HepG2 (cell line): ENCODE results near the gene ATP10D. TPM values are rescaled to one million over a fixed set of nuclear protein-coding genes. Genes with fewer than 3 reads are reported as not detected.

ENCODE experiments used
- ATAC-seq: fragments of 200-7000 bp; cut with Tn5 transposase; 3 replicates; pipeline ENCODE4 v1.9.1; 2020; ENCODE audit warnings: mild to moderate bottlenecking, moderate library complexity
- BruUV-seq: library from RNA; stranded (reverse); fragments of 400-500 nt; replicated peaks from 2 replicates; lab custom pipeline; 2021; lab: Mats Ljungman, UMichigan
- CTCF ChIA-PET: fragments of 300-600 bp; formaldehyde crosslinking; extraction: SDS; loops from one replicate; lab custom pipeline; 2021; ENCODE audit warnings: low total read pairs, inconsistent platforms, low intra/inter-chr PET ratio; lab: Yijun Ruan, JAX
- POLR2A ChIA-PET: fragments of 350-600 bp; sonication (Branson Sonifier 250); formaldehyde crosslinking; loops from one replicate; lab custom pipeline; 2020; ENCODE audit warnings: antibody characterized with exemption, inconsistent platforms; lab: Yijun Ruan, JAX
- DNase-seq: peaks from one replicate; pipeline ENCODE4 v3.0.0-alpha.2; 2015; ENCODE audit warnings: low spot score
- FAIRE-seq: peaks from 3 replicates; lab custom pipeline; 2011; peaks lifted over from hg19 to GRCh38; lab: Jason Lieb, UNC
- H2AFZ ChIP-seq: one replicate; pipeline ENCODE4 v1.6.1; 2011; ENCODE audit warnings: low read length, inconsistent platforms
- H3K27ac ChIP-seq: fragments of 300-600 bp; 3 replicates; pipeline ENCODE4 v1.8.0; 2011; ENCODE audit warnings: mixed run types, mild to moderate bottlenecking, mixed read lengths, low read length, inconsistent platforms; ENCODE audit not compliant: insufficient read depth; ENCODE audit errors: extremely low read length
- H3K27me3 ChIP-seq, 2 experiments: fragments of 200-600 bp in 1 of 2; 2 replicates in 1 of 2; 3 replicates in 1 of 2; pipeline versions ENCODE4 v1.6.0 to v1.8.0; 2011; ENCODE audit warnings: low read length in 2 of 2, mild to moderate bottlenecking in 2 of 2, moderate library complexity in 2 of 2, inconsistent platforms in 1 of 2; ENCODE audit not compliant: insufficient read depth in 2 of 2, control insufficient read depth in 1 of 2
- H3K36me3 ChIP-seq, 2 experiments: fragments of 200-600 bp in 1 of 2; replicated peaks in 1 of 2; 2 replicates in 1 of 2; 3 replicates in 1 of 2; pipeline versions ENCODE4 v1.5.1 to v1.8.0; 2011; ENCODE audit warnings: low read length in 2 of 2, inconsistent platforms in 1 of 2; ENCODE audit not compliant: insufficient read depth in 2 of 2, control insufficient read depth in 1 of 2
- H3K4me1 ChIP-seq: 2 replicates; pipeline ENCODE4 v1.5.1; 2012; ENCODE audit warnings: low read length, inconsistent platforms; ENCODE audit not compliant: insufficient read depth
- H3K4me2 ChIP-seq: 2 replicates; pipeline ENCODE4 v1.6.0; 2011; ENCODE audit warnings: low read depth, low read length, inconsistent platforms
- H3K4me3 ChIP-seq, 3 experiments: fragments of 200-600 bp in 1 of 3; sonication (generic), shearing (Covaris generic) in 1 of 3; replicated peaks in 1 of 3; 2 replicates each; pipeline ENCODE4 v1.5.1; 2011 to 2016; ENCODE audit warnings: low read length in 3 of 3, inconsistent platforms in 2 of 3, low read depth in 2 of 3, mild to moderate bottlenecking in 2 of 3, control low read depth in 1 of 3, mixed read lengths in 1 of 3; ENCODE audit not compliant: insufficient read depth in 1 of 3
- H3K79me2 ChIP-seq: one replicate; pipeline ENCODE4 v1.6.1; 2011; ENCODE audit warnings: low read length, inconsistent platforms; ENCODE audit not compliant: insufficient read depth
- H3K9ac ChIP-seq: 2 replicates; pipeline ENCODE4 v1.6.0; 2011; ENCODE audit warnings: mild to moderate bottlenecking, low read depth, low read length, inconsistent platforms; ENCODE audit not compliant: insufficient read depth
- H3K9me3 ChIP-seq: 2 replicates; pipeline ENCODE4 v1.5.1; 2012; ENCODE audit warnings: mild to moderate bottlenecking, low read length
- H4K20me1 ChIP-seq: 2 replicates; pipeline ENCODE4 v1.6.0; 2011; ENCODE audit warnings: inconsistent platforms, mild to moderate bottlenecking, low read length, moderate library complexity; ENCODE audit not compliant: insufficient read depth
- RBM39 ChIP-seq: fragments of 200-400 bp; formaldehyde crosslinking; IDR thresholded peaks from one replicate; pipeline ENCODE4 v1.6.1; 2018; ENCODE audit warnings: antibody characterized with exemption, mild to moderate bottlenecking, low read depth, low read length; ENCODE audit not compliant: poor library complexity, severe bottlenecking
- RFX5 ChIP-seq: IDR thresholded peaks from 2 replicates; pipeline ENCODE4 v1.6.1; 2011; ENCODE audit warnings: low read depth, low read length, improper control_type of control experiment
- ZBTB14 ChIP-seq: sonication (generic); formaldehyde crosslinking; IDR thresholded peaks from 2 replicates; pipeline ENCODE4 v1.4.0; 2020; ENCODE audit warnings: missing genetic modification reagents
- ZNF205 ChIP-seq: IDR thresholded peaks from 2 replicates; pipeline ENCODE4 v1.6.1; 2018; ENCODE audit warnings: missing biosample characterization, missing genetic modification reagents
- ZNF224 ChIP-seq: sonication (generic); formaldehyde crosslinking; IDR thresholded peaks from 2 replicates; pipeline ENCODE4 v1.5.0; 2020; ENCODE audit warnings: mild to moderate bottlenecking, missing genetic modification reagents
- ZNF780A ChIP-seq: sonication (generic); formaldehyde crosslinking; IDR thresholded peaks from 2 replicates; pipeline ENCODE4 v1.8.0; 2022; ENCODE audit warnings: mild to moderate bottlenecking, missing genetic modification reagents, moderate library complexity
- ZNF839 ChIP-seq: sonication (generic); formaldehyde crosslinking; IDR thresholded peaks from 2 replicates; pipeline ENCODE4 v1.4.0; 2020; ENCODE audit warnings: missing genetic modification reagents, mild to moderate bottlenecking, borderline replicate concordance
- WGBS: methylation state at CpG from one replicate; pipeline ENCODE4 v1.1.6; 2017; ENCODE audit warnings: low lambda C conversion rate; 5-methylcytosine and 5-hydroxymethylcytosine counted together
- in situ Hi-C: cut with HindIII; loops from 2 replicates; pipeline ENCODE4 v1.10.0; 2017; ENCODE audit warnings: low pct_unique_long_range_greater_than_20kb; ENCODE audit not compliant: extremely low pct_ligation_motif_present
- intact Hi-C: fragments of 100-400 bp; cut with micrococcal nuclease; formaldehyde crosslinking; loops from one replicate; pipeline ENCODE4 v1.10.0; 2022; ENCODE audit not compliant: unreplicated experiment
- polyA plus RNA-seq, 8 experiments: library from polyadenylated mRNA; depleted of rRNA in 3 of 8; stranded (reverse) in 7 of 8; unstranded in 1 of 8; fragments of >200 nt; fragmentation: Illumina TruSeq in 4 of 8; extraction: Trizol in 4 of 8; gene quantifications; 2 replicates each; pipeline versions ENCODE4 v1.2.1 to v1.2.3, GENCODE V29; 2011 to 2016; ENCODE audit warnings: low read depth in 4 of 8, missing spikeins in 1 of 8, mixed read lengths in 1 of 8; ENCODE audit not compliant: insufficient read depth in 1 of 8
- total RNA-seq, 5 experiments: library from RNA; depleted of rRNA; stranded (reverse); fragments of >200 nt; fragmentation: Illumina TruSeq; extraction: Trizol; gene quantifications; 2 replicates each; pipeline ENCODE4 v1.2.3, GENCODE V29; 2016; ENCODE audit warnings: low read depth in 1 of 5

The ATP10D gene
- total and polyA plus RNA-seq, 2 of the 13 experiments (the other 11 are each of a cell fraction or from before 2014, with no cell fraction given), result 2.2 to 9.8 TPM

- POLR2A ChIA-PET, result no interaction called here
- Histone ChIP-seq H2AFZ (no peak overlapping the region), H4K20me1 (no peaks in the 10 kb centered on the region), H3K79me2 (no peaks in the 10 kb centered on the region), H3K36me3 (no peaks in the 10 kb centered on the region), H3K27me3 (no peaks in the 10 kb centered on the region), H3K4me3 (no peak overlapping the region), H3K27ac (no peak overlapping the region), H3K4me1 (no peaks in the 10 kb centered on the region), H3K4me2 (no peak overlapping the region), H3K9ac (no peak overlapping the region), H3K9me3 (no peaks in the 10 kb centered on the region)
- intact Hi-C loops (no loop called here), in situ Hi-C loops (no loop called here)
- FAIRE-seq (no peak), DNase-seq (no peak), ATAC-seq (no peak)
- CTCF ChIA-PET, result no interaction called here
- 33% methylated on average over 4 of the region's 4 CpGs for WGBS
- no TSS peak for BruUV-seq
- no peak for TF ChIP-seq ZNF205
- no peak for TF ChIP-seq ZBTB14
- no peak for TF ChIP-seq ZNF839 (CRISPR knock-in tag)
- no peak for TF ChIP-seq ZNF224
- TF ChIP-seq ZNF780A, result no peak
- no peak for TF ChIP-seq RFX5
- no peak for TF ChIP-seq RBM39
These were observed 127.3 kb downstream of the ATP10D start for GRCh38 chr4:47612116-47613023.
